GM12801 (cell line): ENCODE results near the gene PABPC1L.

Experiments
- TF ChIP-seq, protein P1 (sequence below): IDR thresholded peaks from one replicate; pipeline ENCODE4 v1.5.1; 2011; ENCODE audit warnings: control low read depth; ENCODE audit not compliant: insufficient read length; ENCODE audit errors: extremely low read depth

Gene PABPC1L

DNA sequence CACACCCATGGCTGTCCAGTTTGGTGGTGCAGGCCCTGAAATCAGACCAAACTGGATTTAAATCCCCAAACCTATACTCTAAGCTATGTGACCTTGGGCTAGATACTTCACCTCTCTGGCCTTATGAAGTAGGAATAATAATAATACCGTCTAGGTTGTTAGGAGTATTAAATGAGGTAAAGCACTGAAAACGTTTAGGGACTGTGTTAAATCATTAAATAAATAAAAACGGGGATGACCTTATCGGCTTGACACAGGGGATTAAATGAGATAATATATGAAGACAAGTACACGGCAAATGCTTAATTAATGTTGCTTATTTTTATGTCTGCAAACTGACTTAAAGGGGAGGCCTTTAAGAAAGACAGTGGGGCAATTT is 55.8 kb downstream of the PABPC1L start:
- TF ChIP-seq, protein P1, sequence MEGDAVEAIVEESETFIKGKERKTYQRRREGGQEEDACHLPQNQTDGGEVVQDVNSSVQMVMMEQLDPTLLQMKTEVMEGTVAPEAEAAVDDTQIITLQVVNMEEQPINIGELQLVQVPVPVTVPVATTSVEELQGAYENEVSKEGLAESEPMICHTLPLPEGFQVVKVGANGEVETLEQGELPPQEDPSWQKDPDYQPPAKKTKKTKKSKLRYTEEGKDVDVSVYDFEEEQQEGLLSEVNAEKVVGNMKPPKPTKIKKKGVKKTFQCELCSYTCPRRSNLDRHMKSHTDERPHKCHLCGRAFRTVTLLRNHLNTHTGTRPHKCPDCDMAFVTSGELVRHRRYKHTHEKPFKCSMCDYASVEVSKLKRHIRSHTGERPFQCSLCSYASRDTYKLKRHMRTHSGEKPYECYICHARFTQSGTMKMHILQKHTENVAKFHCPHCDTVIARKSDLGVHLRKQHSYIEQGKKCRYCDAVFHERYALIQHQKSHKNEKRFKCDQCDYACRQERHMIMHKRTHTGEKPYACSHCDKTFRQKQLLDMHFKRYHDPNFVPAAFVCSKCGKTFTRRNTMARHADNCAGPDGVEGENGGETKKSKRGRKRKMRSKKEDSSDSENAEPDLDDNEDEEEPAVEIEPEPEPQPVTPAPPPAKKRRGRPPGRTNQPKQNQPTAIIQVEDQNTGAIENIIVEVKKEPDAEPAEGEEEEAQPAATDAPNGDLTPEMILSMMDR: no peak

DNA sequence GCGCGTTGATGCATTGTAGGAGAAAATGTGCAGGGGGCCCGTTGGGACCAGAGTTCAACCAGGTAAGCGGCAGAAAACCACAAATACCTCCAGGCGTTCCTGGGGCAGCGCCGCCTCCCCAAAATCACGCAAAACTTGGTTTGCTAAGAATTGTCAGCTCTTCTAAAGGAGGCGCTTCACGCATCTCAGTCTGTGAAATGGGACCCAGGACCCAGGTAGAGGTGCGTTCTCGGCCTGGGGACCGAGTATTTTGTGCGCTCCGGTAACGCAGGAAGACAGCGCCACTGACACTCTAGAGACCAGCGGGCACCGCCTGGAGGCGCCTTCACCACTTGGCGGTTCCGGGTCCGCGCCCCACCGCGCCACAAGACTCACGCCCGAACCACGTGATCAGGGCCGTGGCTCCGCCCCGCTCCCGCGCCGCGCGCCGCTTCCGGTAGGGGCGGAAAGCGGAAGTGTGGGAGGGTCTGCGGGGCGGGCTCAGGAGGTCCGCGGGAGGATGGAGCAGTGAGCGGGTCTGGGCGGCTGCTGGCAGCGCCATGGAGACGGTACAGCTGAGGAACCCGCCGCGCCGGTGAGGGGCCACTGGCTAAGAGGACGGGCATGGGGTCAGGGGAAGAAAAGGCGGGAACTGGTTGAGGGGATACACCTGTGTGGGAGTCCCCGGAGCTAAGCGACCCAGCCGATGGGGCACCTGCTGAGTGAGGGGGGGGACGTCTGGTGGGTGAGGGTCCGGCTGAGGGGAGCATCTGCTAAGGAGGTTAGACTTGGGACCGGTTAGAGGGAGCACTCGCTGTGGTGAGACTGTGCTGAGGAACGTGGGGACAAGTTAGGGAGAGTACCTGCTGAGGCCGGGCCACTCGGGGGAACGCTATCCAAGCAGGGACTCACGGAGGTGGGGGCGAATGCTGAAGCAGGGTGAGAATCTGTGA is 56.4 kb downstream of the PABPC1L start, which contains the start of gene STK4:
Gene STK4, plus strand, starts transcription at position 483 of the 932 bp plus-strand sequence. Its CDS starts 57 bp downstream, at position 540.
- TF ChIP-seq, protein P1: no peak

DNA sequence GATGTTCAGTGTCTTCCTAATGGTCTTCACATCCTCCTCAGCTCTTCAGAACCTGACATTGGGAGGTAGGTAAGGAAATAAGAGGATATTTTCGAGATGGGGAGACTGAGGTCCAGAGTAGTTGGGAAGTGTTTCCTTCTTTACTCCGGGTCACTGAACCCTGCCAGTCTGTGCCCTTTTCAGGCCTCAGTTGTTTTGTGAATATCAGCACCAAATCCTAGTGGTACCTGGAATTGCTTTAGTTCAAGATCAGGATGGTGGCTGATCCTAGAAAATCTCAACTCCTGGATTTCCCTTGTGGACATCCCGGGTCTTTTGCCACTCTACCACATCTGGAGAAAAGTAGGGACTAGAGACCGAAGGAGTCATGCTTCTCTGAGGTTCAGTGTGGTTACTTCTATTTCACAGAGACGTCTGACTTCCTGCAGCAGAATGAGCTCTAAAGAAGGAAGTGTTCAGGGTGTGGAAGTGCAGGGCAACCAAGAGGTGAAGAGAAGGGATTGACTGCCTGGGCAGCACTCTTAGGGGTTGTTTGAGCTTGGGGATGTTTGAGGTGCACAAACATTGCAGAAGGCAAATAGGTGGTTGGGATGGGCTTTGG is 57.4 kb downstream of the PABPC1L start:
- TF ChIP-seq, protein P1: no peak

DNA sequence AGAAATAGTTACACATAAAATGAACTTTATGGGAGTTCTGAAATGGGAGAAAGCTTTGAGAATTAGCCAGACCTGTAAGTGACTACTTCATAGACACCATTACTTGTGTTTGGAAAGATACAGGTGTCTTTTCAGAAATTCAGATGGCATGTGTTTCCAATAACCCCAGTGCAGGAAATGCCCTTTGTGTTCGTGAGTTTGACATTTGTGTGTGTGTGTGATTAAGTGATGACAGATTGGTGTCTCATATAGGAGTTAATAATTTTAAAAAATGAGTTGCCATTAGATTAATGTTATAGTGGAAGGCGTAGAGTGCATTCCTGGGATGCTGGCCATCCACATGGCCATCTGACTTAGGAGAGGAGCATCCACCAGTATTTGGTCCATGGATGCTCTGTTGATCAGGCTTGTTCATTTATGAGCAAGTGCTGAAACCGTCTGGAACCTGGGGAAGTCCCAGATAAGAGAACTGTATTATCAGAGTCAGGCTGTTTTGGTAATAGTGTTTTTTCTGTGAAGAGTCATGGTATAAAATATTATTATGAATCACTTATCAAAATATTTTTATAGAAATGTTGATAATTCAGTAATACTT is 59.5 kb downstream of the PABPC1L start:
- TF ChIP-seq, protein P1: no peak

DNA sequence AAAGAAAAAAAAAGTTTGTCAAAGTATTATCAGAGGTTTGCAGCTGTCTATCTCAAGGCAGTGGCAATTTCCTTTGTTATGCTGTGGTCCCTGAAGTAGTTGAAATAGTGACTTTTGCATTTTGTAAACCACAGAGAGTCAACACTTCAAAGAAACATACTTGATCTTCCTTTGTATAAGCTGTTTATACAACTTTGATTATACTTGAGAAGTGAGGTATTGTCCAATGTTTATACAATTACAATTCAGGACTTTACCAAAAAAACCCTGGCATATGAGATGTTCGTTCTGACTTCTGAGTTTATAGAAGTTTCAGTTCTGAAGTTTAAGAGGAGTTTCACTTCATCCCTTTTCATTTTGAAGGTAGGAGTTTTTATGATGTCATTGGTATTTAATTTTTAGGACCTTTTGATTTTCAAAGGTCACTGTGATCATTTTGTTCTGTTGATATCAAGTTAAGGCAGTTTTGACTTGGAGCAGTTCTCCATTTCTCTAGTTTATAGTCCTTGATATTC is 60.4 kb downstream of the PABPC1L start:
- TF ChIP-seq, protein P1: no peak

DNA sequence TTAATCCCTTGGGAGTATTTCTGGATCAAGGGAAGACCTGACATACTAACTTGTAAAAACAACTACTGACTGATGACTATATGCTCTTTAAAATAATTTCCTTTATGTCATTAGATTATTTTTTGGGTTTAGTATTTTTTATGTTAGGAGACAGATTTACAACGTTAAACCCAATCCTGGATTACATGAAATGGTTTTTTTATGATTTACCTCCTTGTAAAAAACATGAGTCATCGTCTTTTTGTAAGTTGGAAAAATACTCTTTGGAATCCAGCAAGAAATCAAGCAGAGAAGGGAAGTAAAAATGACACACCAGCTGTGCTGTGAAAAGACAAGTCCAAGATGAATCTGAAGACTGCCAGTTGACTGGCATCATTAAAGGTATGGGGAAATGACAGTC is 63.2 kb downstream of the PABPC1L start:
- TF ChIP-seq, protein P1: no peak

DNA sequence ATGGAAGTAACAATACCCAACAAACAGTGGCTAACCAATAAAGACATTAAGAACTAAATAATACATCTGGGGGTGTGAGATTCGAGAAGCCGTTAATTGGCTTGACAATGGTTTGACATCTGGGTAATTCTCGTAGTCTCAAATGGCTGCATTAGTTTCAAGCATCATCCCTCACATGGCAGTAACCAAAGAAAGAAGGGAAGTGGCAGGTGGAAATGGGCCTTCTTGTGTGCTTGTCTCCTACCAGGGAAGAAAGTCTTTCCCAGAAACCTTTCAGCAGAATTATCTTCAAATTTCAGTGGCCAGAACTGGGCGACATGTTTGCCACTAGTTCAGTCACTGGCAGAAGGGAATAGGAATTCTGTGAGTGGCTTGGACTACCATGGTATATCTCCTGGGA is 66.8 kb downstream of the PABPC1L start:
- TF ChIP-seq, protein P1: no peak
